Measurements from ENCODE around the gene TWIST1.

The TWIST1 gene

GRCh38 chr7:19101909-19102308, 15.5 kb downstream of the TWIST1 start:
- no peaks in the 10 kb centered on the region for H3K9me3 ChIP-seq (replicated peaks; ENCODE audit: low read length)
- H3K4me1 ChIP-seq (ENCODE audit: control insufficient read depth, insufficient read depth, low read length), result peaks cover 12% of the 10 kb centered on the region
- H3K9ac ChIP-seq (ENCODE audit: low read depth, low read length), result no peak overlapping the region
- no peaks in the 10 kb centered on the region for H3K27me3 ChIP-seq (ENCODE audit: control insufficient read depth, insufficient read depth, low read length)
- no peak overlapping the region for H3K4me2 ChIP-seq (ENCODE audit: low read length)
- H3K36me3 ChIP-seq (ENCODE audit: insufficient read depth, low read length), result no peaks in the 10 kb centered on the region
- H3K4me3 ChIP-seq (ENCODE audit: low read length), result no peak overlapping the region

- no peak overlapping the region for H3K4me3 ChIP-seq (ENCODE audit: low read length)
- no peaks in the 10 kb centered on the region for H3K27me3 ChIP-seq (ENCODE audit: control insufficient read depth, insufficient read depth, low read length)
- no peaks in the 10 kb centered on the region for H3K36me3 ChIP-seq (ENCODE audit: insufficient read depth, low read length)
- H3K9ac ChIP-seq (ENCODE audit: low read depth, low read length), result no peak overlapping the region
- H3K4me2 ChIP-seq (ENCODE audit: low read length), result no peak overlapping the region
- no peaks in the 10 kb centered on the region for H3K9me3 ChIP-seq (replicated peaks; ENCODE audit: low read length)
- peaks cover 8% of the 10 kb centered on the region for H3K4me1 ChIP-seq (ENCODE audit: control insufficient read depth, insufficient read depth, low read length)
These were observed 16.0 kb downstream of the TWIST1 start for GRCh38 chr7:19101472-19101871.

DNA sequence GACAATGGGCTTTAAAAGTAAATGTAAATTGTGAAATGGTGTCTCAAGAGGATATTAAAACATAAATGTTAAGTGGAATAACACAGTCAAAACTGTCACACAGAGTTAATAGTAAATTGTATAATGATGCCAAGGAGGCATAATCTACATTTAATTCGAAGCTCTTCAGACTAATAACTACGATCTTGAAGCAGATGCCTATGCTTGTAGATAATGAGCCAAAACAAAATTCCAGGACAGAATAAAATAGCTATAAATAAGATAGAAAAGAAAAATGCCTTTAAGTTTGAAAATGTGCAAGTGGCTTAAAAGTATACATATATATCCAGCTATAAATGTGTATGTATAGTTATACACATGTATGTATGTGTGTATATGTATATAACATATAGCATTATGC, 17.5 kb downstream of the TWIST1 start:
- no peaks in the 10 kb centered on the region for H3K4me1 ChIP-seq (ENCODE audit: control insufficient read depth, insufficient read depth, low read length)
- H3K4me3 ChIP-seq (ENCODE audit: low read length), result no peak overlapping the region
- no peaks in the 10 kb centered on the region for H3K36me3 ChIP-seq (ENCODE audit: insufficient read depth, low read length)
- no peak overlapping the region for H3K4me2 ChIP-seq (ENCODE audit: low read length)
- no peaks in the 10 kb centered on the region for H3K27me3 ChIP-seq (ENCODE audit: control insufficient read depth, insufficient read depth, low read length)
- H3K9ac ChIP-seq (ENCODE audit: low read depth, low read length), result no peak overlapping the region
- H3K9me3 ChIP-seq (replicated peaks; ENCODE audit: low read length), result no peaks in the 10 kb centered on the region

- H3K27me3 ChIP-seq (ENCODE audit: control insufficient read depth, insufficient read depth, low read length), result no peaks in the 10 kb centered on the region
- no peak overlapping the region for H3K9ac ChIP-seq (ENCODE audit: low read depth, low read length)
These were observed 18.2 kb downstream of the TWIST1 start for GRCh38 chr7:19099194-19099593.

GRCh38 chr7:19098510-19098909, 18.9 kb downstream of the TWIST1 start:
- no peak overlapping the region for H3K4me3 ChIP-seq (ENCODE audit: low read length)
- no peaks in the 10 kb centered on the region for H3K4me1 ChIP-seq (ENCODE audit: control insufficient read depth, insufficient read depth, low read length)
- H3K9ac ChIP-seq (ENCODE audit: low read depth, low read length), result no peak overlapping the region
- no peaks in the 10 kb centered on the region for H3K27me3 ChIP-seq (ENCODE audit: control insufficient read depth, insufficient read depth, low read length)
- no peak overlapping the region for H3K4me2 ChIP-seq (ENCODE audit: low read length)
- no peaks in the 10 kb centered on the region for H3K36me3 ChIP-seq (ENCODE audit: insufficient read depth, low read length)
- H3K9me3 ChIP-seq (replicated peaks; ENCODE audit: low read length), result no peaks in the 10 kb centered on the region

More at GRCh38 chr7:19099194-19099593, 18.2 kb downstream of the TWIST1 start:
- no peaks in the 10 kb centered on the region for H3K36me3 ChIP-seq (ENCODE audit: insufficient read depth, low read length)
- no peaks in the 10 kb centered on the region for H3K9me3 ChIP-seq (replicated peaks; ENCODE audit: low read length)
- H3K4me3 ChIP-seq (ENCODE audit: low read length), result no peak overlapping the region
- H3K4me2 ChIP-seq (ENCODE audit: low read length), result no peak overlapping the region
- H3K4me1 ChIP-seq (ENCODE audit: control insufficient read depth, insufficient read depth, low read length), result no peaks in the 10 kb centered on the region

GRCh38 chr7:19097165-19098055, 20.0 kb downstream of the TWIST1 start:
- no peak overlapping the region for H3K4me3 ChIP-seq (ENCODE audit: low read length)
- no peak overlapping the region for H3K9ac ChIP-seq (ENCODE audit: low read depth, low read length)
- H3K27me3 ChIP-seq (ENCODE audit: control insufficient read depth, insufficient read depth, low read length), result no peaks in the 10 kb centered on the region
- no peaks in the 10 kb centered on the region for H3K4me1 ChIP-seq (ENCODE audit: control insufficient read depth, insufficient read depth, low read length)
- no peaks in the 10 kb centered on the region for H3K36me3 ChIP-seq (ENCODE audit: insufficient read depth, low read length)
- H3K9me3 ChIP-seq (replicated peaks; ENCODE audit: low read length), result no peaks in the 10 kb centered on the region
- H3K4me2 ChIP-seq (ENCODE audit: low read length), result no peak overlapping the region

DNA sequence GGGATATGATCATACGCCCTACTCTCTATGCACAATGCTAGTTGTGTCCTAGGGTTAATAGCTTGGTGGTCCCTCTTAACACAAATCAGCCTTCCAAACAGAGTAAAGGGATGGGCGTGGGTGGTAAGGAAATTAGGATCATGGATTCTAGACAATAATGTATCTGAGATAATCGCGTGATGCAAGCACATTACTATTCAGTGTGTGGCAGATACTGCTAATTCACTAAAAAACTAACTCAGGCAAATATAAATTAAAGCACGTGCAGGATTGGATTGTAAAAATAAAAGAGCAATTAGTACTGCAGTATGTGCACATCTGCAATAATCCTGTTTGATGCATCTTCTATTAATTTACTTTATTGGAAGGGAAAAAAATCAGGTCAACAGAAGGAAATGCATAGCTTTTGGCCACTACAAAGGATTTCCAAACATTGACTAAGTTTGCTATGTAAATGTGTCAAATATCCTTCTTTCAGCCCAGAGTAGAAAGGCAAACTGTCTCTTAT, 22.0 kb downstream of the TWIST1 start:
- no peak overlapping the region for H3K9ac ChIP-seq (ENCODE audit: low read depth, low read length)
- no peak overlapping the region for H3K4me2 ChIP-seq (ENCODE audit: low read length)
- no peaks in the 10 kb centered on the region for H3K36me3 ChIP-seq (ENCODE audit: insufficient read depth, low read length)
- no peaks in the 10 kb centered on the region for H3K9me3 ChIP-seq (replicated peaks; ENCODE audit: low read length)
- no peaks in the 10 kb centered on the region for H3K27me3 ChIP-seq (ENCODE audit: control insufficient read depth, insufficient read depth, low read length)
- no peak overlapping the region for H3K4me3 ChIP-seq (ENCODE audit: low read length)
- H3K4me1 ChIP-seq (ENCODE audit: control insufficient read depth, insufficient read depth, low read length), result no peaks in the 10 kb centered on the region

- H3K4me1 ChIP-seq (ENCODE audit: control insufficient read depth, insufficient read depth, low read length), result no peaks in the 10 kb centered on the region
- no peak overlapping the region for H3K4me3 ChIP-seq (ENCODE audit: low read length)
- no peaks in the 10 kb centered on the region for H3K9me3 ChIP-seq (replicated peaks; ENCODE audit: low read length)
- no peak overlapping the region for H3K4me2 ChIP-seq (ENCODE audit: low read length)
- H3K27me3 ChIP-seq (ENCODE audit: control insufficient read depth, insufficient read depth, low read length), result no peaks in the 10 kb centered on the region
- no peaks in the 10 kb centered on the region for H3K36me3 ChIP-seq (ENCODE audit: insufficient read depth, low read length)
- H3K9ac ChIP-seq (ENCODE audit: low read depth, low read length), result no peak overlapping the region
These were observed 22.7 kb downstream of the TWIST1 start for GRCh38 chr7:19094598-19095352.

DNA sequence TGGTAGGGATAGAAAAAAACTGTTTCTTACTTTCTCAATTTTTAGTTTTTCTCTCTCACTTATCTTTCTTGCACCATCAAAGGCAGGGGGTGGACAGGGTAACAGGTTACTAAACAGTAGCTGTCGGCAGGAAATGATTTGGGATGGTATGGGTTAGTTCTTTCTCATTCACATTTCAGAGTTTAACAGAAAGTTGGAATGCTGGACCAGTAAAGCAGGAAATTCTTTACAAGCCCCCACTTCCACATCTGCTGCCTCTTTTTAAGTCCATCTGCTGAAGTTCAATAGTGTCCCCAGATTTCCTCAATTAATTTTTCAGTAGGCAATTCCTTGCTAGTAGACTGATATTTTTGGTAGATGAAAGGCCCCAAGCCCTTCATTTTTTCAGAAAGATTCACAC, 23.3 kb downstream of the TWIST1 start:
- H3K4me1 ChIP-seq (ENCODE audit: control insufficient read depth, insufficient read depth, low read length), result no peaks in the 10 kb centered on the region
- no peaks in the 10 kb centered on the region for H3K27me3 ChIP-seq (ENCODE audit: control insufficient read depth, insufficient read depth, low read length)
- H3K9ac ChIP-seq (ENCODE audit: low read depth, low read length), result no peak overlapping the region
- H3K36me3 ChIP-seq (ENCODE audit: insufficient read depth, low read length), result no peaks in the 10 kb centered on the region
- no peak overlapping the region for H3K4me2 ChIP-seq (ENCODE audit: low read length)
- H3K4me3 ChIP-seq (ENCODE audit: low read length), result no peak overlapping the region
- H3K9me3 ChIP-seq (replicated peaks; ENCODE audit: low read length), result no peaks in the 10 kb centered on the region

- no peak overlapping the region for H3K4me3 ChIP-seq (ENCODE audit: low read length)
- H3K9me3 ChIP-seq (replicated peaks; ENCODE audit: low read length), result no peaks in the 10 kb centered on the region
- no peak overlapping the region for H3K9ac ChIP-seq (ENCODE audit: low read depth, low read length)
- no peaks in the 10 kb centered on the region for H3K36me3 ChIP-seq (ENCODE audit: insufficient read depth, low read length)
- no peaks in the 10 kb centered on the region for H3K27me3 ChIP-seq (ENCODE audit: control insufficient read depth, insufficient read depth, low read length)
- no peaks in the 10 kb centered on the region for H3K4me1 ChIP-seq (ENCODE audit: control insufficient read depth, insufficient read depth, low read length)
- no peak overlapping the region for H3K4me2 ChIP-seq (ENCODE audit: low read length)
These were observed 25.8 kb downstream of the TWIST1 start for GRCh38 chr7:19091550-19092200.

DNA sequence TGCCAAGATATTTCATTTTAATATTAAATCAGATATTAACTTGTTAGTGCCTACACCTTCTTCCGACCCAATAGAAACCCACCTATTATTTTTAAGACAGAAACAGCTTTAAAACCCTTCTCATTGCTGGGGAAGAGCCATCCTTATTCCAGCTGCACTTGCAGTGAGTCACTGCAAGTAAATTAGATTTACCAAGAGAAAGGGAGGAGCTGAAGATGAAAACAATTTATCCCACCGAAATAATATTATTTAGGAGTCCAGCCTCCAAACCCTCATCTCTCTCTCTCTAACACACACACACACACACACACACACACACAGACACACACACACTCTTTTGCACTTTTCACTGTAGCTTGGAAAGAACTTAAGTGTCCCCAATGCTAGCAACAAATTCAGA, 26.9 kb downstream of the TWIST1 start:
- Histone ChIP-seq H3K9ac (ENCODE audit: low read depth, low read length) (no peak overlapping the region), H3K36me3 (ENCODE audit: insufficient read depth, low read length) (no peaks in the 10 kb centered on the region), H3K4me3 (ENCODE audit: low read length) (no peak overlapping the region)

More for the DNA sequence above, 26.9 kb downstream of the TWIST1 start:
- Histone ChIP-seq H3K4me2 (ENCODE audit: low read length) (no peak overlapping the region), H3K27me3 (ENCODE audit: control insufficient read depth, insufficient read depth, low read length) (no peaks in the 10 kb centered on the region), H3K9me3 (replicated peaks; ENCODE audit: low read length) (no peaks in the 10 kb centered on the region), H3K4me1 (ENCODE audit: control insufficient read depth, insufficient read depth, low read length) (no peaks in the 10 kb centered on the region)

Measured in skeletal muscle satellite cell (primary cell).